ENCODE results near the gene CCNY.
"Not testable (repeated sequence)": the region's sequence is repeated elsewhere in the genome, so short reads cannot be mapped to it uniquely, and the experiment has no call there.

Gene CCNY

GRCh38 chr10:35535136-35535535 is 198.8 kb downstream of the CCNY start:
- FAIRE-seq: no peak

- FAIRE-seq: no peak
Observed at GRCh38 chr10:35536789-35537188, 200.5 kb downstream of the CCNY start.

GRCh38 chr10:35537925-35538324 is 201.6 kb downstream of the CCNY start:
- FAIRE-seq: not testable (repeated sequence)

GRCh38 chr10:35540296-35541164 is 204.2 kb downstream of the CCNY start:
- no peak for FAIRE-seq

GRCh38 chr10:35541720-35542119 is 205.4 kb downstream of the CCNY start:
- FAIRE-seq: no peak

GRCh38 chr10:35542303-35542702 is 206.0 kb downstream of the CCNY start:
- no peak for FAIRE-seq

- FAIRE-seq: no peak
Observed at GRCh38 chr10:35545079-35545657, 208.9 kb downstream of the CCNY start.

GRCh38 chr10:35545878-35546590 is 209.7 kb downstream of the CCNY start:
- no peak for FAIRE-seq

GRCh38 chr10:35546824-35547225 is 210.5 kb downstream of the CCNY start:
- no peak for FAIRE-seq

- FAIRE-seq: no peak
Observed at GRCh38 chr10:35552650-35553342, 216.5 kb downstream of the CCNY start.

GRCh38 chr10:35554036-35554435 is 217.7 kb downstream of the CCNY start:
- no peak for FAIRE-seq

- FAIRE-seq: no peak
Observed at GRCh38 chr10:35554461-35555056, 218.2 kb downstream of the CCNY start.

- FAIRE-seq: no peak
Observed at GRCh38 chr10:35555962-35556930, 219.9 kb downstream of the CCNY start.

GRCh38 chr10:35558276-35558675 is 222.0 kb downstream of the CCNY start:
- FAIRE-seq: no peak

- FAIRE-seq: no peak
Observed at GRCh38 chr10:35559416-35559815, 223.1 kb downstream of the CCNY start.

- no peak for FAIRE-seq
Observed at GRCh38 chr10:35561715-35562114, 225.4 kb downstream of the CCNY start.

- no peak for FAIRE-seq
Observed at GRCh38 chr10:35562427-35562826, 226.1 kb downstream of the CCNY start.

GRCh38 chr10:35563261-35563891 is 227.1 kb downstream of the CCNY start:
- FAIRE-seq: no peak

GRCh38 chr10:35564341-35564968 is 228.1 kb downstream of the CCNY start:
- no peak for FAIRE-seq

GRCh38 chr10:35565602-35566081 is 229.3 kb downstream of the CCNY start:
- no peak for FAIRE-seq
